ENCODE results near the gene PTPRZ1. TPM values are rescaled to one million over a fixed set of nuclear protein-coding genes. Genes with fewer than 3 reads are reported as not detected.

PTPRZ1 gene
- total and polyA plus RNA-seq, 12 donors = 0.17 to 19.1 (median 1.2) TPM

DNA sequence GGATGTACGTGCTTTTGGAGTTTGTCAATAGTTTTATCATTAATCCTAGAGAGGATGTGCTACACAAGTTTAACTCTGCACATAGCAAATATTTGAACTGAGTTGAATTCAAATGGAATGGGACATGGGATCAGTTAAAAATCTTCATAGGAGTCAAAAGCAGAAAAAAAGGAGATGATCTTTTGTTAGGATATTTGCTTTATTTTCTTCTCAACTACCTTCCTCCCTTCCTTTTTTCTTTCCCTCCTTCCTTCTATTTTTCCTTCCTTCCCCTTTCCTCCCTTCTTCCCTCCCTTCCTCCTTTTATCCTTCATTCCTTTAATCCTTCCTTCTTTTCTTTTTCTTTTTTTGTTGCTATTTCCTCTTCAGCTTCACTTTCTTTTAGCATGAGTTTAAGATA is 6.6 kb downstream of the PTPRZ1 start:
- TF ChIP-seq CTCF (IDR thresholded peaks at IDR 0.05) = no peak
- no peak for TF ChIP-seq POLR2A (IDR thresholded peaks at IDR 0.05)
- Histone ChIP-seq H3K4me3 (no peak overlapping the region), H3K27me3 (no peaks in the 10 kb centered on the region), H3K36me3 (replicated peaks in 1 of 2) (no peaks in the 10 kb centered on the region), H3K9me3 (replicated peaks in 1 of 3) (no peaks in the 10 kb centered on the region), H3K27ac (no peak overlapping the region), H3K4me1 (replicated peaks in 1 of 2) (no peaks in the 10 kb centered on the region)
- no peak for DNase-seq
- intact Hi-C loops (cut with DNase I) = no loop called here
- WGBS, 4 donors = 77 to 84% (median 84%) methylated on average over 1 of the region's 1 CpG

- DNase-seq = no peak
- Histone ChIP-seq H3K36me3 (replicated peaks in 1 of 2) (no peaks in the 10 kb centered on the region), H3K9me3 (replicated peaks in 1 of 3) (no peaks in the 10 kb centered on the region), H3K27me3 (no peaks in the 10 kb centered on the region), H3K27ac (no peak overlapping the region), H3K4me1 (replicated peaks in 1 of 2) (no peaks in the 10 kb centered on the region), H3K4me3 (no peak overlapping the region)
- intact Hi-C loops (cut with DNase I) = no loop called here
- 67 to 86% (median 79%) methylated on average over 2 of the region's 2 CpGs for WGBS, 4 donors
- TF ChIP-seq POLR2A (IDR thresholded peaks at IDR 0.05) (no peak), CTCF (IDR thresholded peaks at IDR 0.05) (no peak)
Observed at GRCh38 chr7:121882731-121883130, 9.8 kb downstream of the PTPRZ1 start.

GRCh38 chr7:121885166-121885920 is 12.4 kb downstream of the PTPRZ1 start:
- H3K9me3 ChIP-seq (replicated peaks in 1 of 3) = no peaks in the 10 kb centered on the region
- no peaks in the 10 kb centered on the region for H3K4me1 ChIP-seq (replicated peaks in 1 of 2)
- 64 to 87% (median 71%) methylated on average over 4 of the region's 4 CpGs for WGBS, 4 donors
- no peak overlapping the region for H3K4me3 ChIP-seq
- TF ChIP-seq POLR2A (IDR thresholded peaks at IDR 0.05) (no peak), CTCF (IDR thresholded peaks at IDR 0.05) (no peak)
- H3K27me3 ChIP-seq = no peaks in the 10 kb centered on the region
- DNase-seq = no peak
- intact Hi-C loops (cut with DNase I) = no loop called here
- H3K36me3 ChIP-seq (replicated peaks in 1 of 2) = no peaks in the 10 kb centered on the region
- no peak overlapping the region for H3K27ac ChIP-seq

DNA sequence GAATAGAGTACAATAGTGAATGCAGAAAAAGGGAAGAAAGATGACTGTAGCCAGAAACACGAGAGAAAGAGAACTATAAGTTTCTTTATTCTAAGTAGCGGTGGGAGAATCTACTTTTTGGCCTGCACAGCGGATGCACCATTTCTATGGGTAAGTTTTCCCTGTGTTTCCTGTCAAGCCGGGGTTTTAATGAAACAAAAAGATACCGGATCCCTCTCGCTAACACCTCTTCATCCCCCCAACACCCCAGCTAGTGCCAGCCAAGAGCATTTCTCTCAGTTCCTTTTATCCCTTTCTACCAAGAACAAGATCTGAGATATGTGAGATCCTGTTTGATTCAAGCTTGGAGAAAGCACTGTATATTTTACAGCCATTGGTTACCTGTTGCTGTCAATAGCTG is 14.7 kb downstream of the PTPRZ1 start:
- Histone ChIP-seq H3K4me1 (replicated peaks in 1 of 2) (no peaks in the 10 kb centered on the region), H3K27ac (no peak overlapping the region), H3K4me3 (no peak overlapping the region), H3K9me3 (replicated peaks in 1 of 3) (no peaks in the 10 kb centered on the region), H3K36me3 (replicated peaks in 1 of 2) (no peaks in the 10 kb centered on the region), H3K27me3 (no peaks in the 10 kb centered on the region)
- 83 to 92% (median 87%) methylated on average over 6 of the region's 6 CpGs for WGBS, 4 donors
- intact Hi-C loops (cut with DNase I) = no loop called here
- no peak for DNase-seq
- TF ChIP-seq CTCF (IDR thresholded peaks at IDR 0.05) (no peak), POLR2A (IDR thresholded peaks at IDR 0.05) (no peak)

Measured in adrenal gland (tissue), 12 donors.